ENCODE data around the gene ALX4. TPM values are rescaled to one million over a fixed set of nuclear protein-coding genes. Genes with fewer than 3 reads are reported as not detected.
A peak's percentile ranks its signal among the peaks of the same experiment; 100 is the strongest.

Gene ALX4
- total and polyA plus RNA-seq, 2 of the 8 experiments (the other 6 are each of a cell fraction or from before 2014, with no cell fraction given): not detected

DNA sequence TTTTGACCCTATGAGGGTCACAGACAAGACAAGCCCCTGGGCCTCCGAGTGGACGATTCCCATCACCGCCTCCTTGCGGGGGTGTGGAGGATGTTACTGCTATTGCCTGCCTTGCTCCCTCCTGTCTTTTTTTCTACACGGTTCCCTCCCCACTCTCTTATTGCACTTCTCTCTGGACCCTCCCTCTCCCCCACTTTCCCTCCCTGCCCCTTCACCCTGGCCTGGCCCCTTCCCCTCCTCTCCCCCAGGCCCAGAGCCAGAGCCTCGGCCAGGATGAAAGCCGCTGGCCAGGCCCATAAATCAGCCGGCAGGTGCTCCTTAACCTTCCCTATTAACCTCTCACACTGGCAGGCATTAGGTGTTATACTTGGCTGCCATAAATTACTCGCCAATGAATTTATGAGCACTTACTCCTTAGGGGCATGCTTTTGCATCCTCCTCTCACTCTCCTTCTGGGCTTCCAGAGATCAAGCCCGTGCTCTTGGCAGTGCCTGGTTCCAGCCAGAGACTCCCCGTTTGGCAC, 18.3 kb upstream of the ALX4 start:
- Histone ChIP-seq H4K8ac (ENCODE audit: extremely low read depth, insufficient read depth, low read length) (no peak overlapping the region), H2BK5ac (ENCODE audit: low read depth, low read length) (no peak overlapping the region), H3K79me1 (ENCODE audit: low read depth, low read length) (no peaks in the 10 kb centered on the region), H3K9ac (replicated peaks in 1 of 4; ENCODE audit: extremely low read depth in 1 of 4, low read depth in 3 of 4, low read length in 3 of 4) (no peak overlapping the region), H3K23ac (ENCODE audit: insufficient read length) (no peak overlapping the region), H2BK120ac (replicated peaks; ENCODE audit: low read depth, low read length) (no peak overlapping the region), H3K18ac (ENCODE audit: extremely low read depth, low read length) (no peak overlapping the region), H3K4me1 (replicated peaks in 1 of 4; ENCODE audit: control insufficient read depth in 3 of 4, insufficient read depth in 4 of 4, low read length in 3 of 4) (peaks cover 0 to 7% (median 1%) of the 10 kb centered on the region in 4 experiments; a peak in 3 of 7 replicates), H2AFZ (ENCODE audit: low read length) (no peak overlapping the region), H3K14ac (ENCODE audit: insufficient read length) (no peak overlapping the region), H3K4me3 (ENCODE audit: extremely low read depth in 1 of 4, insufficient read depth in 2 of 4, low read depth in 3 of 4, low read length in 4 of 4) (no peak overlapping the region), H3K4me2 (ENCODE audit: insufficient read depth in 1 of 2, low read depth in 2 of 2, low read length in 2 of 2) (no peak overlapping the region), H2BK20ac (ENCODE audit: low read length) (no peak overlapping the region), H2BK12ac (ENCODE audit: low read depth, low read length) (no peak overlapping the region), H3K79me2 (ENCODE audit: control insufficient read depth in 1 of 2, insufficient read depth in 2 of 2, low read length in 2 of 2) (no peaks in the 10 kb centered on the region), H2BK15ac (ENCODE audit: low read length) (no peak overlapping the region), H3K56ac (replicated peaks; ENCODE audit: insufficient read length, low read depth, low read length) (no peak overlapping the region), H3K27me3 (replicated peaks in 1 of 4; ENCODE audit: control insufficient read depth in 3 of 4, extremely low read depth in 1 of 4, insufficient read depth in 3 of 4, low read length in 3 of 4) (peaks cover 16 to 74% (median 67%) of the 10 kb centered on the region in 4 experiments), H4K91ac (replicated peaks; ENCODE audit: insufficient read length, low read length) (no peak overlapping the region), H3K27ac (ENCODE audit: low read depth, low read length) (no peak overlapping the region), H3K36me3 (ENCODE audit: control insufficient read depth in 2 of 4, insufficient read depth in 4 of 4, low read length in 3 of 4) (no peaks in the 10 kb centered on the region), H4K20me1 (replicated peaks in 1 of 2; ENCODE audit: control insufficient read depth in 1 of 2, insufficient read depth in 2 of 2, low read length in 2 of 2) (no peaks in the 10 kb centered on the region), H2AK5ac (ENCODE audit: low read depth, low read length) (no peak overlapping the region), H3K9me3 (ENCODE audit: insufficient read depth in 2 of 2, low read depth in 1 of 2, low read length in 1 of 2) (no peaks in the 10 kb centered on the region), H3K4ac (replicated peaks; ENCODE audit: insufficient read length, low read depth, low read length) (no peak overlapping the region), H4K5ac (ENCODE audit: insufficient read length, low read depth, low read length) (no peak overlapping the region), H3K23me2 (ENCODE audit: low read depth, low read length) (no peaks in the 10 kb centered on the region)
- TF ChIP-seq, protein P1, sequence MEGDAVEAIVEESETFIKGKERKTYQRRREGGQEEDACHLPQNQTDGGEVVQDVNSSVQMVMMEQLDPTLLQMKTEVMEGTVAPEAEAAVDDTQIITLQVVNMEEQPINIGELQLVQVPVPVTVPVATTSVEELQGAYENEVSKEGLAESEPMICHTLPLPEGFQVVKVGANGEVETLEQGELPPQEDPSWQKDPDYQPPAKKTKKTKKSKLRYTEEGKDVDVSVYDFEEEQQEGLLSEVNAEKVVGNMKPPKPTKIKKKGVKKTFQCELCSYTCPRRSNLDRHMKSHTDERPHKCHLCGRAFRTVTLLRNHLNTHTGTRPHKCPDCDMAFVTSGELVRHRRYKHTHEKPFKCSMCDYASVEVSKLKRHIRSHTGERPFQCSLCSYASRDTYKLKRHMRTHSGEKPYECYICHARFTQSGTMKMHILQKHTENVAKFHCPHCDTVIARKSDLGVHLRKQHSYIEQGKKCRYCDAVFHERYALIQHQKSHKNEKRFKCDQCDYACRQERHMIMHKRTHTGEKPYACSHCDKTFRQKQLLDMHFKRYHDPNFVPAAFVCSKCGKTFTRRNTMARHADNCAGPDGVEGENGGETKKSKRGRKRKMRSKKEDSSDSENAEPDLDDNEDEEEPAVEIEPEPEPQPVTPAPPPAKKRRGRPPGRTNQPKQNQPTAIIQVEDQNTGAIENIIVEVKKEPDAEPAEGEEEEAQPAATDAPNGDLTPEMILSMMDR (IDR thresholded peaks at IDR 0.05; ENCODE audit: control extremely low read depth in 1 of 3, insufficient read depth in 1 of 3, low read depth in 1 of 3, low read length in 3 of 3): peak in 1 of 3 experiments; percentile 23; a peak in 1 of 4 replicates
- no peak for TF ChIP-seq EGR1 (IDR thresholded peaks at IDR 0.05; ENCODE audit: borderline replicate concordance, low read depth, low read length)
- CTCF ChIA-PET (ENCODE audit: partially characterized antibody): interaction anchor here (1.3 to 7.0 kb wide), 5 partner anchors 13 to 39 kb away, joined by 3 to 47 read pairs (median 5); no protein-coding TSS in a partner anchor
- POLR2A ChIA-PET (ENCODE audit: partially characterized antibody): no interaction called here
- no peak for DNase-seq (ENCODE audit: low read depth in 1 of 2, low spot score in 2 of 2)
- FAIRE-seq: no peak
- 83% methylated on average over 10 of the region's 11 CpGs; no CpG with 5 or more reads in 1 of the 2 experiments for WGBS, 2 experiments (ENCODE audit: extremely low coverage in 1 of 2, insufficient coverage in 1 of 2, insufficient read length in 1 of 2, insufficient replicate concordance in 2 of 2, low coverage in 1 of 2, low lambda C conversion rate in 2 of 2, missing lambda C conversion rate in 1 of 2)
